SJCRH30 (cell line): ENCODE measurements around the gene TLCD3B. TPM values are rescaled to one million over a fixed set of nuclear protein-coding genes. Genes with fewer than 3 reads are reported as not detected.
A peak's percentile ranks its signal among the peaks of the same experiment; 100 is the strongest.

Source experiments
- DNase-seq, 2 experiments: peaks; one replicate each; pipeline ENCODE4 v3.0.0-alpha.2; 2015 to 2020
- H3K27ac ChIP-seq: fragments of 250-450 bp; sonication (Bioruptor Pico); 2 replicates; pipeline ENCODE4 v1.5.1; 2020; ENCODE audit warnings: mild to moderate bottlenecking, moderate library complexity
- H3K27me3 ChIP-seq: fragments of 250-450 bp; sonication (Bioruptor Pico); 2 replicates; pipeline ENCODE4 v1.5.1; 2020; ENCODE audit warnings: mild to moderate bottlenecking, moderate library complexity
- H3K36me3 ChIP-seq: fragments of 250-450 bp; sonication (Bioruptor Pico); 2 replicates; pipeline ENCODE4 v1.5.1; 2020; ENCODE audit warnings: mild to moderate bottlenecking, moderate library complexity
- H3K4me1 ChIP-seq: fragments of 250-450 bp; sonication (Bioruptor Pico); 2 replicates; pipeline ENCODE4 v1.5.1; 2020; ENCODE audit warnings: mild to moderate bottlenecking, moderate library complexity
- H3K4me3 ChIP-seq: fragments of 250-450 bp; sonication (Bioruptor Pico); 2 replicates; pipeline ENCODE4 v1.5.1; 2020; ENCODE audit warnings: mild to moderate bottlenecking, moderate library complexity
- H3K9me3 ChIP-seq: fragments of 250-450 bp; sonication (Bioruptor Pico); replicated peaks from 2 replicates; pipeline ENCODE4 v1.5.1; 2020; ENCODE audit warnings: mild to moderate bottlenecking, moderate library complexity
- total RNA-seq: library from RNA; depleted of rRNA; stranded (reverse); fragments of >200 nt; shearing (Covaris generic); gene quantifications from 2 replicates; pipeline ENCODE4 v1.2.3, GENCODE V29; 2014

Gene TLCD3B
- total RNA-seq, 1 experiment from 2014 or later: 0.49 TPM

DNA sequence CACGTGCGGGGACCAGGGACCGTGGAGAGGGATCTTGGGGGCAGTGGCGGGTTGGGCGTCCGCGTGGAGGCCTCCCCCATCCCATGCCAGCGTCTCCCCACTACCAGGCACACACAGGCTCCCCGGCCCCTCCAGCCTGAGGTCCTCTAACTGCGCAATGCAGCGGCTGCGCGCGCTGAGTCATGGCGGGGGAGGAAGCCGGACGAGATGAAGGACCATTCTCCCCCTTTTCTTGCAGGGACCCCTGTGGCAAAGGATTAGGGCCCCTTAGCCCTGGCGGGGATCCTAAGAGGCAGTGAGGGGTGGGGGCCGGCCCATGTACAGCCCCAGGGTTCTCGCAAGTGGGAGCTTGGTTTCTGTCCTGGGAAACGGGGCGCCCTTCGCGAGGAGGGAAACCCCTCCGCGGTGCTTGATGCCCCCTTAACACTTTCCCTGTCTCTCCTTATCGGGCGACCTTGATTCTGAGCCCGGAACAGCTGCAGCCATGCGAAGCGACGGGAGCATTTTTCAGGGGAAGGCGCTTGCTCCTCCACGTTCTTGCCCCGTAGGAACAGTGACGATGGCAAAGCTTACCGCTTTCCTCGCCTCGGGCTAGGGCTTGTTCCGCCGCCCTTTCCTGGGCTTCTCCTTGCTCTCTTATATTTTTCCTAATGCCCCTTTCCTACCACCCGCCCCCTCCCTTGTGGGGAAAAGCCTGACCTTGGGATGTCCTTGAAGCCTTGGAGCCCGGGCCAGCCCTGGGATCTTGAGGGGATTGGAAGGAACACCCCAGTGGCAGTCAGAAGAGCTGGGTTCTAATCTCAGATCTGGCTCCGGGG is 35.1 kb upstream of the TLCD3B start:
- DNase-seq: peak; percentile 31 to 51

GRCh38 chr16:30065102-30065942 is 34.3 kb upstream of the TLCD3B start, which contains the start of gene ALDOA:
ALDOA (plus strand) TSS chr16:30065760; CDS start chr16:30066898, 1,138 bp downstream.
- Histone ChIP-seq H3K27me3 (no peaks in the 10 kb centered on the region), H3K4me1 (peaks cover 25% of the 10 kb centered on the region), H3K36me3 (peaks cover 38% of the 10 kb centered on the region), H3K27ac (peak within 1 kb of the TSS; percentile 86), H3K4me3 (peak within 1 kb of the TSS; percentile 83), H3K9me3 (no peaks in the 10 kb centered on the region)
- peak; percentile 96 for DNase-seq

More for the DNA sequence above, 35.1 kb upstream of the TLCD3B start:
- H3K4me3 ChIP-seq: peak overlapping the region; percentile 83
- peaks cover 46% of the 10 kb centered on the region for H3K36me3 ChIP-seq
- H3K27me3 ChIP-seq: no peaks in the 10 kb centered on the region
- no peaks in the 10 kb centered on the region for H3K9me3 ChIP-seq
- H3K4me1 ChIP-seq: peaks cover 17% of the 10 kb centered on the region
- peak overlapping the region; percentile 86 for H3K27ac ChIP-seq

DNA sequence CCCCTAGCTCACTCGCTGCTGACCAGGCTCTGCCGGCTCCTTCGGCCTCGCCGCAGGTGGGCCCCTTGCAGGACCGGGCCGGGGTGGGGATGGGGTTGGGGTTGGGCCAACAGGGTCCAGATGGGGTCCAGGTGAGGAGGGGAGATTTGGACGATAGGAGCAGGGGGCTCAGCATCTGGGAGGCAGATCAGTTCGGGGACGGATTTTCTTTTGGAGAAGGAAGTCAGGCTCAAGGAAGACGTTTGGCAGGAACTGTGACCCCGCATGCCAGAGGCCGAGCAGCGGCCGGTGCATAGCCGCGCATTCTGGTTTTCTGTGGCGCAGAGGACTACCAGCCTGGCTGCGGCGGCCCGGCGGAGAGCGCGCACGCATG is 33.6 kb upstream of the TLCD3B start:
- H3K4me1 ChIP-seq: peaks cover 25% of the 10 kb centered on the region
- H3K4me3 ChIP-seq: peak overlapping the region; percentile 83
- no peak for DNase-seq
- H3K27ac ChIP-seq: peak overlapping the region; percentile 86
- no peaks in the 10 kb centered on the region for H3K27me3 ChIP-seq
- H3K36me3 ChIP-seq: peaks cover 32% of the 10 kb centered on the region
- H3K9me3 ChIP-seq: no peaks in the 10 kb centered on the region

DNA sequence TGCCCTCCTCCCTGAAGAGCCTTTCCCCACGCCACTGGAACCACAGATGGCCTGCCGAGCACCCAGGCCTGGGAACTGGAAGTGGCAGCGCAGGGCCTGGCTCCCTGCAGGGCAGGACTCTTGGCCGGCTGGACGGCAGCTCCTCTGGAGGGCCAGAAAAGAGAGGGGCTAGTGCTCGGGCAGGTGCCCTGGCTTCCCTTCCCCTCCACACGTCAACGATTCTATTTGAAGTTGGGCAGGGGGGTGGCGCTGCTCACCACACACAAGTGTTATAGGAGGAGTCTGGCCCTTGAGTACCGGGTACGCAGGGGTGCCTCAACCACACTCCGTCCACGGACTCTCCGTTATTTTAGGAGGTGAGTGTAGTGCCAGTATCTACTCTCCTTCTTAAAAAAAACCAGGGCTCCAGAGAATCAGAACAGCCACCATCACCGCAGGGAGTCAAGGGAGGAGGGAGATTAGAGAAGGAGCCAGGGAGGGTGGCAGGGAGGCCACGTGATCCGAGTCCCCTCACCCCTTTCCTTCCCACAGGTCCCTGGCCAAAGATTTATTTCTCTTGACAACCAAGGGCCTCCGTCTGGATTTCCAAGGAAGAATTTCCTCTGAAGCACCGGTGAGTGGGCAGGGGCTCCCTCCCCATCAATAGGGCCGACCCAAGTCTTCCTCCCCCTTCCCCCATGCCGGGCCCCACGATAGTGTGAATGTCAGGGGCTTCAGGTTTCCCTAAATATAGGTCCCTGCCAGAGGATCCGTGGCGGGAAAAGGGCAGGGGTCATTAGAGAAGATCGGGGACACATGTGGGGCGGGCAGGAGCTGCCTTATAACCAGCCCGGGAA is 33.0 kb upstream of the TLCD3B start:
- peaks cover 26% of the 10 kb centered on the region for H3K36me3 ChIP-seq

GRCh38 chr16:30063278-30063892 is 32.3 kb upstream of the TLCD3B start:
- DNase-seq: peak; percentile 32 to 63

More for the DNA sequence above, 33.0 kb upstream of the TLCD3B start:
- DNase-seq: peak; percentile 61 to 65
- H3K4me3 ChIP-seq: peak overlapping the region; percentile 83
- peaks cover 25% of the 10 kb centered on the region for H3K4me1 ChIP-seq
- no peaks in the 10 kb centered on the region for H3K9me3 ChIP-seq
- peak overlapping the region; percentile 86 for H3K27ac ChIP-seq
- H3K27me3 ChIP-seq: no peaks in the 10 kb centered on the region

GRCh38 chr16:30060836-30061554 is 29.9 kb upstream of the TLCD3B start:
- H3K27me3 ChIP-seq: no peaks in the 10 kb centered on the region
- no peaks in the 10 kb centered on the region for H3K36me3 ChIP-seq
- peak overlapping the region; percentile 14; the same call in 1 of the 2 replicates for H3K27ac ChIP-seq
- H3K9me3 ChIP-seq: no peaks in the 10 kb centered on the region
- peaks cover 25% of the 10 kb centered on the region for H3K4me1 ChIP-seq
- H3K4me3 ChIP-seq: no peak overlapping the region
- DNase-seq: peak; percentile 71 to 86

More at GRCh38 chr16:30063278-30063892, 32.3 kb upstream of the TLCD3B start:
- no peaks in the 10 kb centered on the region for H3K27me3 ChIP-seq
- H3K4me1 ChIP-seq: peaks cover 25% of the 10 kb centered on the region
- H3K36me3 ChIP-seq: peaks cover 18% of the 10 kb centered on the region
- H3K27ac ChIP-seq: peak overlapping the region; percentile 86
- no peaks in the 10 kb centered on the region for H3K9me3 ChIP-seq
- H3K4me3 ChIP-seq: peak overlapping the region; percentile 83

- no peaks in the 10 kb centered on the region for H3K27me3 ChIP-seq
- H3K27ac ChIP-seq: peak overlapping the region; percentile 14; the same call in 1 of the 2 replicates
- H3K36me3 ChIP-seq: no peaks in the 10 kb centered on the region
- H3K9me3 ChIP-seq: no peaks in the 10 kb centered on the region
- DNase-seq: no peak
- peaks cover 25% of the 10 kb centered on the region for H3K4me1 ChIP-seq
- no peak overlapping the region for H3K4me3 ChIP-seq
Observed at GRCh38 chr16:30060346-30060745, 29.3 kb upstream of the TLCD3B start.

- Histone ChIP-seq H3K9me3 (no peaks in the 10 kb centered on the region), H3K4me1 (no peaks in the 10 kb centered on the region), H3K4me3 (no peak overlapping the region), H3K27me3 (no peaks in the 10 kb centered on the region), H3K36me3 (no peaks in the 10 kb centered on the region), H3K27ac (no peak overlapping the region)
- DNase-seq: no peak
Observed at GRCh38 chr16:30054959-30055553, 24.0 kb upstream of the TLCD3B start.

DNA sequence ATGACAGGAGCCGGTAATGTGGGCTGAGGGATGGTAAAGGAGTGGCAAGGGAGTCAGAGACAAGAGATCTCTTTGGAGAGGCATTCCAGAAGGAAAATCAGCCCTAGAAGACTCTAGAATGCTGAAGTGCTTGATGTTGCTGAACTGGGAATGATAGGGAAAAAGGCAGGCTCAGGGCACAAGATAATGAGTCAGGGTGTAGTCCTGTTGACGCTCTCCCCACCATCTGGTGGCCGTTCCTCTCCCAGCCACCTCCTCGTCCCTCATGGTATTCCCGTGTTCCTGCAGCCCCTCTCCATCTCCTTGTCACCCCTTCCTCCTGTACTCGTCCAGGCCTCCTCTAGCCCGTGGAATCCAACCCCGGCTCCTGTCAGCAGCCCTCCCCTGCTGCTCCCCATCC is 23.4 kb upstream of the TLCD3B start:
- H3K9me3 ChIP-seq: no peaks in the 10 kb centered on the region
- no peaks in the 10 kb centered on the region for H3K4me1 ChIP-seq
- no peaks in the 10 kb centered on the region for H3K27me3 ChIP-seq
- no peak overlapping the region for H3K27ac ChIP-seq
- H3K36me3 ChIP-seq: no peaks in the 10 kb centered on the region
- H3K4me3 ChIP-seq: no peak overlapping the region
- DNase-seq: no peak

DNA sequence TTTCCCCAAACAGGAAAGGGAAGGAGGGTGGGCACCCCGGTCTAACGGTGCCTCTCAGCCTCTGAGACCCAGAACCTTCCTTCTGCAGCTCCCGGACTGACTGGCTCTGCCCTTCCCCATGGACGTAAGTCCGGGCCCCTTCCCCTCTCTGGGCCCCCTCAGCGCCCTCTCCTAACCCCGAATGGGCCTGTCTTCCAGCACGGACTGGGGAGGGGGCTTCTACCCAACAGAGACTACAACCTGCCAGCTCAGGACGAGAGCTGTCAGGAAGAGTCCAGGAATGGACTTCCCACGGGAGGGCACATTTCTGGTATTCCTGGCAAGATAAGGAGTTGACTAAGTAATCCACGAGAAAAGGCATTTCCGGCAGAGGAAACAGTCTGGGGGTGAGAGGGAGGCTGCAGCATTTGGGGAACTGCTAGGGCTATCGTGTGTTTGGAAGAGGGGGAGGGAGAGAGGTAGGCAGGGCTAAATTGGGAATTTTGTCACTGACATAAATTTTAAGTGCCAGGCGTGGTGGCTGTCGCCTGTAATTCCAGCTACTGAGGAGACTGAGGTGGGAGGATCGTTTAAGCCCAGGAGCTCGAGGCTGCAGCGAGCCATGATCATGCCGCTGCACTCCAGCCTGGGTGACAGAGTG is 22.4 kb upstream of the TLCD3B start:
- Histone ChIP-seq H3K9me3 (no peaks in the 10 kb centered on the region), H3K4me3 (peak overlapping the region; percentile 77), H3K36me3 (no peaks in the 10 kb centered on the region), H3K4me1 (no peaks in the 10 kb centered on the region), H3K27ac (no peak overlapping the region; the same call in 1 of the 2 replicates), H3K27me3 (no peaks in the 10 kb centered on the region)
- DNase-seq: peak; percentile 37 to 50

GRCh38 chr16:30052671-30053372 is 21.8 kb upstream of the TLCD3B start:
- Histone ChIP-seq H3K27ac (peak overlapping the region; percentile 56), H3K36me3 (no peaks in the 10 kb centered on the region), H3K27me3 (no peaks in the 10 kb centered on the region), H3K4me3 (peak overlapping the region; percentile 77), H3K4me1 (no peaks in the 10 kb centered on the region), H3K9me3 (no peaks in the 10 kb centered on the region)
- peak; percentile 91 to 92 for DNase-seq

GRCh38 chr16:30051518-30051917 is 20.4 kb upstream of the TLCD3B start:
- H3K27ac ChIP-seq: no peak overlapping the region
- H3K4me1 ChIP-seq: no peaks in the 10 kb centered on the region
- no peak for DNase-seq
- H3K27me3 ChIP-seq: no peaks in the 10 kb centered on the region
- H3K9me3 ChIP-seq: no peaks in the 10 kb centered on the region
- H3K36me3 ChIP-seq: no peaks in the 10 kb centered on the region
- no peak overlapping the region for H3K4me3 ChIP-seq
